Measurements from ENCODE around the gene RBBP4. TPM values are rescaled to one million over a fixed set of nuclear protein-coding genes. Genes with fewer than 3 reads are reported as not detected.

The RBBP4 gene
- total RNA-seq, 1 experiment from 2014 or later: 279 TPM

DNA sequence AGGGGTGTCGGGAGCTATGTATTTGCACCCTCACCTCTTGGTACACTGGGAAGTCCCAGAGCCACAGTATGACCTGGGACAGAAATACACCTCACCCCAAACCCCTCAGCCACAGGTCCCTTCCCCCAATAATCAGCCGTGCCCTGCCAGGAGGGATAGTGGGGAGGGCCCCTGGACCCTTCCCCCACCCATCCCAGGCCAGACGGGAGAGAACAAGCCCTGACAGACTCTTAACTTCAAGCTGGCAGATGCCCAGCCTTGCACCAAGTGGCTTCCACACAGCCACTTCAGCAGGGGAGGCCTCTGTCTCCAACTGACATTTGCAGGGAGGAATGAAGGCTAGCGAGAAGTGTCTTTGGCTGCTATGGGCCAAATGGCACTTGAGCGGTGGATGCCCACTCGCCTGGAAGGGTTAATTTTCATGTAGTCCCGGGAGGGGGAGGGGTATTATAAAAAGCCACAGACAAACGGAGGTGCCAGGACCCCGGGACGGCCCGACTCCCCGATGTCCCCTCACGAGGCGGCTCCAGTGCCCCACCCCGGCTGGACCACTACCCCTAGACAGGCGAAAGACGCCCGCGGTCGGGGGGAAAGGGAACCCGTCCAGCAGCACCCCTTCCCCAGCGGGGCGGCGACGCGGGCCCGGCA is 51.1 kb downstream of the RBBP4 start:
- no peaks in the 10 kb centered on the region for H3K27me3 ChIP-seq (ENCODE audit: insufficient read depth, low read length)
- intact Hi-C loops (cut with micrococcal nuclease): no loop called here
- no peaks in the 10 kb centered on the region for H3K36me3 ChIP-seq (ENCODE audit: control insufficient read depth in 1 of 2, insufficient read depth in 2 of 2, low read length in 2 of 2)
- no peak overlapping the region for H2AFZ ChIP-seq (ENCODE audit: low read depth, low read length, poor library complexity, severe bottlenecking)
- no peaks in the 10 kb centered on the region for H3K9me3 ChIP-seq (ENCODE audit: control insufficient read depth in 1 of 2, insufficient read depth in 1 of 2, low read depth in 1 of 2, low read length in 2 of 2)
- ChIA-PET POLR2A (interaction anchor here (1.6 kb wide), 1 partner anchor 11 kb away, joined by 4 read pairs; no protein-coding TSS in a partner anchor), RAD21 (ENCODE audit: low non-redundant PET in 1 of 2, low total read pairs in 2 of 2, uncharacterized antibody in 2 of 2, unreplicated experiment in 2 of 2) (no interaction called here), CTCF (no interaction called here)
- H3K79me2 ChIP-seq (ENCODE audit: insufficient read depth, low read length): no peaks in the 10 kb centered on the region
- no peaks in the 10 kb centered on the region for H4K20me1 ChIP-seq (ENCODE audit: insufficient read depth)
- peak overlapping the region; percentile 26; the same call in 1 of the 2 replicates for H3K27ac ChIP-seq (ENCODE audit: low read depth, low read length)
- DNase-seq (ENCODE audit: low read depth, low spot score): no peak
- BruUV-seq (replicated peaks): no TSS peak
- H3K4me1 ChIP-seq (ENCODE audit: control insufficient read depth in 1 of 2, insufficient read depth in 2 of 2, low read length in 2 of 2): peaks cover 13 to 27% of the 10 kb centered on the region in 2 experiments
- ATAC-seq: peak; percentile 17
- peak overlapping the region; percentile 61 to 77 for H3K4me3 ChIP-seq (replicated peaks in 1 of 2; ENCODE audit: low read depth in 1 of 2, low read length in 2 of 2)
- H3K9ac ChIP-seq (ENCODE audit: low read length): peak overlapping the region; percentile 61; the same call in 1 of the 2 replicates
- no peak for TF ChIP-seq JUND (IDR thresholded peaks at IDR 0.05)
- no peak for TF ChIP-seq CBX3 (IDR thresholded peaks at IDR 0.05; ENCODE audit: low read depth)
- TF ChIP-seq ELF1 (IDR thresholded peaks at IDR 0.05; ENCODE audit: borderline replicate concordance, low read depth): no peak
- no peak for TF ChIP-seq EZH2phosphoT487 (IDR thresholded peaks at IDR 0.05; ENCODE audit: borderline replicate concordance)
- TF ChIP-seq, protein P1, sequence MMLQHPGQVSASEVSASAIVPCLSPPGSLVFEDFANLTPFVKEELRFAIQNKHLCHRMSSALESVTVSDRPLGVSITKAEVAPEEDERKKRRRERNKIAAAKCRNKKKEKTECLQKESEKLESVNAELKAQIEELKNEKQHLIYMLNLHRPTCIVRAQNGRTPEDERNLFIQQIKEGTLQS (IDR thresholded peaks at IDR 0.05): no peak
- no peak for TF ChIP-seq ZNF274 (IDR thresholded peaks at IDR 0.05; ENCODE audit: low read depth, low read length)
- no peak for TF ChIP-seq ZFX (IDR thresholded peaks at IDR 0.05)
- no peak for TF ChIP-seq EZH2 (IDR thresholded peaks at IDR 0.05)
- no peaks in the 10 kb centered on the region for H3K9me2 ChIP-seq (ENCODE audit: insufficient read depth)
- peak overlapping the region; percentile 100 for H3K4me2 ChIP-seq (ENCODE audit: low read length)

All from HCT116 (cell line).